Activated CD4-positive, CD25-positive, alpha-beta regulatory T cell (primary cell): ENCODE data around the gene CDK11B.
A peak's percentile ranks its signal among the peaks of the same experiment; 100 is the strongest.
"Not testable (repeated sequence)": the region's sequence is repeated elsewhere in the genome, so short reads cannot be mapped to it uniquely, and the experiment has no call there.

Experiments used
- DNase-seq, 4 experiments: peaks; one replicate each; lab custom pipeline; 2025; lab: John Stamatoyannopoulos, UW

Gene CDK11B

DNA sequence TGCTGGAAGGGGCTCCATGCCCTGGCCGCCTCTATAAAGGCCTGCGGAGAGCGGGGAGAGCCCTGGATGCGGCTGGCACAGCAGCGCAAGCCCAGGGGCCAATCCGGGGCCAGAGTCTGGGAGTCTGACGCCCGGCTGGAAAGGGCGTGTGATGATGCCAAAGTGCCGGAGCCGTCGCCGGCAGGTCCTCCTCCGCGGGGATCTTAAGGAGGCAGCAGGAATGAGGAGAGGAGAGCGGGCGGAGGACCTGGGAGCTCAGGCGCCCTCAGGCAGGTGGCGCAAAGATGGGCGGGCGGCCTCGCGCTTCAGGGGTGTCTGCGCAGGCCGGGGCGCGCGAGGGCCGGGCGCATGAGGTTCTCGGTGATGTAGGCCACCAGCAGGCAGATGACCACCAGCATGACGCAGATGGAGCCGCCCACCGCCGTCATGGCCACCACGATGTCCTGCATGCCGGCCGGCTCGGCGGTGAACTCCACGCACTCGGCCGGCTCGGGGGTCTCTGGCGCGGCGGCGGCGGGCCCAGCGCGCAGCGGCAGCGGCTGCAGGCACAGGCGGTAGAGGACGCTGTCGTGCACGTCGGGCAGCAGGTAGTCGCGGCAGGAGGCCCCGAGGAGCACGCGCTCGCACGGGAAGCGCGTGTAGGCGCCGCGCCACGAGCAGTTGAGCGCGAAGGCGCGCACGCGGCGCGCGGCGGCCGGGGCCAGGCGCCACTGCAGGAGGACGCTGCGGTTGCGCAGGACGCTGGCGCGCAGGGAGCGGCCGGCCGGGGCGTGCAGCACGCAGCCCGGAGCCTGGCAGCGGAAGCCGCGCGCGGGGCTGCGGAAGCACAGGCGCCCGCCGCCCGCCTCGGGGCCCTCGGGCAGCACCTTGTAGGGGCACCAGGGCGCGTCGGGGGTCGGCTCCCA is 59.5 kb downstream of the CDK11B start:
- DNase-seq: peak in 2 of 4 experiments; percentile 28 to 34

DNA sequence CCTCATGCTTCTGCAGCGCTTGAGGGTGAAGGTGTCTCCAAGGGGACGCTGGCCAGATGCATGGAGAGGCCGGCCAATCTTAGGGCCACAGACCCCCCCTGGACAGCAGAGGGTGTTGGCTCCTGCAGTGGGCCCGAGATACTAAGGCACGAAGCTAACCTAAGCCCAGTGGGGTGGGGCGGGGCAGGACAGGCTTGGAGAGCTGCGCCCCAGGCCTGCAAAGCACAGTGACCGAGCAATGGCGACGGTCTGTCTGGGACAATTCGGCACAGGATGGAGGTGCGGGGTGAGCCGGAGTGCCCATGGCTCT is 60.1 kb downstream of the CDK11B start:
- no peak for DNase-seq

DNA sequence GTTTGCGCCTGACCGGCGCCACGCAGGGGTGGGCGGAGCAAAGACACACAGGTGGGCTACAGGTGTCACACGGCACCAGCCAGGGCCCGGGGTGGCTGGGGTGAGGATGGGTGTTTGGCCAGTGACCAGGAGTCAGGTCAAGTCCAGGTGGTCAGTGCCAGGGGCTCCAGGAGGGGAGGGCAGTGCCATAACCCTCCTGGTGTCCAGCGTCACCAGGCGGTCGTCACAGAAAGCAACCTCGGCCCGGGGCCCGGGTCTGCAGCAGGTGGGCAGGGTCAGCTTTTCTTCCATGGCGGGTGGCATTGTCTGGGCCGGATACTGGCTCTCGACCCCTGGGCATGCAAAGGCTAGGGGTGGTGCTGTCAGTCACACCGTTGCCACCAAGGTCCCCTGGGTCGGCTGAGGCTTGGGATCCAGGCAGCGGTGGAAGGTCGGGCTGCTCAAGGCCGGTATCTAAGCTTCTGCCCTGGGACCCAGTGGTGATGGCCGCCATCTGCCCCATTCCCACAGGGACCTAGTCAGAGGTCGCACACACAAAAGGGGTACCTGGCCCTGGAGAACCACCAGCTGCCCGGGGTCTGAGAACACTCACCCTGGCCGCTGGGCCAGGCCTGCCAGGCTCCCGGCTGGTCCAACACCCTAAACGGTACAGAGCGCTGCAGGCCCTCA is 60.6 kb downstream of the CDK11B start:
- no peak for DNase-seq

DNA sequence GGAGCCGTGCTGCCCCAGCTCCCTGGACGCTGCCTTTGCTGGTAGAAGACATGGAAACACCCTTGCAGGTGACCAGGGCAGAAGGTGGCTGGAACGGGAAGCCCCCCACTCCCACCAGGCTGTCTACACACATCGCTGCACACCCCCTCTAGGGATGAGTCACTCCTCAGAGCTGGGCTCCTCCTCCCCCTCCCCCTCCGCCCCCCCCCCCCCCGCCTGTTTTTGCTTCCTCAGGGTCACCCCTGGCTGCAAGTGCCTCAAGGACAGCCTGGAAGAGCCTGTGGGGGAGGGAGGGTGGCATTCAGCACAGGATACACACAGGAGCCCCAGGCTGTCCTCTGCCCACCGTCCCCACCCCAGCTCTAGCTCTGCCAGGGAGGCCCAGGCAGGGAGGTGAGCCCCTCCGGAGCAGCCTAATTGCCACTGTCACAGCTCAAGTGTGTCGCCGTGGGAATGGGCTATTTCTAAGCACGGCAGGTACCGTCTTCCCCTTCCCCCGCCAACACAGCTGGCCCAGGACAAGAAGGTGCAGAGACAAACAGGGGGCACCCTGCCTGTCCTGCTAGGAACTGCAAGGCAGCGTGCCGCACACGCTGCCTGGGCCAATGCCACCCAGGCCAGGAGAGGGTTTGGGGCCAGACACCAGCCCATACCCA is 61.4 kb downstream of the CDK11B start:
- no peak for DNase-seq

DNA sequence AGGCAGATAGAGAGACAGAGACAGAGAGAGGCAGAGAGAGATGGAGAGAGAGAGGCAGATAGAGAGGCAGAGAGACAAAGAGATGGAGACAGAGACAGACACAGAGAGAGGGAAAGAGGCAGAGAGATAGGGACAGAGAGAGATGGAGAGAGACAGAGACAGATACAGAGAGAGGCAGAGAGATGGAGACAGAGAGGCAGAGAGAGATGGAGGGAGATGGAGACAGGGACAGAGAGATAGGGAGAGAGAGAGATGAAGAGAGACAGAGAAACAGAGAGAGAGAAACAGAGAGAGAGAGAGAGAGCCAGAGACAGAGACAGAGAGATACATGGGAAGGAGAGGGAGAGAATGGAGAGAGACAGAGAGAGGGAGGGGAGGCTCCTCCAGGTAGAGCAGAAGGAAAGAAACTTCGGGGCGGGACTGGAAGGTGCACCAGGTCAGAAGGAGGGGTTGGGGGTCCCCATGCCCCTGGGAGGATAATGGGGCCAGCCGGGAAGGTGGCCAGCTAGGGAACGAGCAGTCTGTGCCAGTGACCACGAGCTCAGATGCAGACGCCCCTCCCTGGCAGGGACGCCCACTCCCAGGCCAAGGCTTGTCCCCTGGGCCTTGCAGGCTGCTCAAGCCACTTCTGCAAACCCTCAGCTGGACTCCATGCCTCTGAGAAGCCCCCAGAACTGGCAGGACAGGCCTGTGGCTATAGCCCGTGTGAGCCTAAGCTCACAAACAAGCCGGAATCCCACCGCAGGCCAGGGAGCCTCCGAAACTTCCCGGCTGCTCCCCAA is 62.1 kb downstream of the CDK11B start:
- DNase-seq: no peak

DNA sequence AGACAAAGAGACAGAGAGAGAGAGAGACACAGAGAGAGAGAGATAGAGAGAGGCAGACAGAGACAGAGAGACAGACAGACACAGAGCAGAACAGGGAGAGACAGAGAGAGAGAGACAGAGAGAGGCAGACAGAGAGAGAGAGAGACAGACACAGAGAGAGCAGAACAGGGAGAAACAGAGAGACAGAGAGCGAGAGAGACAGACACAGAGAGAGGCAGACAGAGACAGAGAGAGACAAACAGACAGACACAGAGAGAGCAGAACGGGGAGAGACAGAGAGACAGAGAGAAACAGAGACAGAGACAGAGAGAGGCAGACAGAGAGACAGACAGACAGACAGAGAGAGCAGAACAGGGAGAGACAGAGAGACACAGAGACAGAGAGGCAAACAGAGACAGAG is 63.5 kb downstream of the CDK11B start:
- not testable (repeated sequence) for DNase-seq

GRCh38 chr1:1594602-1595260 is 64.1 kb downstream of the CDK11B start:
- no peak for DNase-seq

DNA sequence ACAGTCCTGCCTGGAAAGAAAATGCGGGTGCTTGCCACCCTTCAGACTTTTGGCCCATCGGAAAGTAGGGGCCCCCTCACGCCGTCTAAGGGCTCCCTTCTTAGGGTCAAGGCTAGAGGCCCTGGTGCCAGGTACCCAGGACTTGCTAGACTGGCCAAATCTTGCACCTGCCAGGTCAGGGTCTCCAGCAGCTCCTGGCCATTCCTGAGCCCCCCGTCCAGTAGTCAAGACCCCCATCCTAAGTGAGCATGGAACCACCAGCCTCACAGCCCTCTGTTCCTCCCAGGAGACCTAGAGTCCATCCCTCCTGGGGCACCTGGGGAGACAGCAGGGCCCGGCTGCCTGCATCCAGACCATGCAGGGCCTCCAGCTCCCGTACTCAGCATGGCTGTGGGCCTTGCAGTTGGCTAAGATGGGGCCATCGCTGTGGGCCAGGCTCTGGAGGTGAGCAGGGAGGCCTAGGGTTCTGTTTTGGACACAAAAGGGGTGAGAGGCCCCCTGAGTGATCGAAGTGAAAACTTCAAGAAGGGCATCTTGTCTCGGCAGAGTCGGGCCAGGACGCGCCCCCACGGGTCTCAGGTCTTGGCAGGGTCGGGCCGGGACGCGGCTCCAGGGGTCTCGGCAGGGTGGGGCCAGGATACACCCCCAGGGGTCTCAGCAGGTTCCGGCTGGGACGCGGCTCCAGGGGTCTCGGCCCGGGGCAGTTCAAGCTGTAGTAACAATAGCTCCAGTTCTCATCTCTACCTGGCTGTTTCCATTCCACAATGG is 64.8 kb downstream of the CDK11B start:
- no peak for DNase-seq

DNA sequence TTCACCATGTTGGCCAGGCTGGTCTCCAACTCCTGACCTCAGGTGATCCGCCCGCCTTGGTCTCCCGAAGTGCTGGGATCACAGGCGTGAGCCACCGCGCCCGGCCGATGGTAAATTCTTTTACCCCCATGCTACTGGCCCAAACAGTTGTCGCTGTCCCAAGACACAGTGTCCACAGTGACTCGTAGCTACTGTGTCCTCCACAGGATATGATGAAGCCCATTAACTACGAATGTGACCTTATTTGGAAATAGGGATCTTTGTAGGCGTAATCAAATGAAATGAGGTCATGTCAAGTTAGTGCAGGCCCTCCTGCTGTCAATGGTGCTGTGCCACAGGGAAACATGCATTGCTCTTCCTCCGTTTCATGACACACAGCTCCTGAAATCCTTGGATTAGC is 67.4 kb downstream of the CDK11B start:
- no peak for DNase-seq
